ENCODE measurements around the gene ESAM.
"Not testable (repeated sequence)": the region's sequence is repeated elsewhere in the genome, so short reads cannot be mapped to it uniquely, and the experiment has no call there.

The ESAM gene

DNA sequence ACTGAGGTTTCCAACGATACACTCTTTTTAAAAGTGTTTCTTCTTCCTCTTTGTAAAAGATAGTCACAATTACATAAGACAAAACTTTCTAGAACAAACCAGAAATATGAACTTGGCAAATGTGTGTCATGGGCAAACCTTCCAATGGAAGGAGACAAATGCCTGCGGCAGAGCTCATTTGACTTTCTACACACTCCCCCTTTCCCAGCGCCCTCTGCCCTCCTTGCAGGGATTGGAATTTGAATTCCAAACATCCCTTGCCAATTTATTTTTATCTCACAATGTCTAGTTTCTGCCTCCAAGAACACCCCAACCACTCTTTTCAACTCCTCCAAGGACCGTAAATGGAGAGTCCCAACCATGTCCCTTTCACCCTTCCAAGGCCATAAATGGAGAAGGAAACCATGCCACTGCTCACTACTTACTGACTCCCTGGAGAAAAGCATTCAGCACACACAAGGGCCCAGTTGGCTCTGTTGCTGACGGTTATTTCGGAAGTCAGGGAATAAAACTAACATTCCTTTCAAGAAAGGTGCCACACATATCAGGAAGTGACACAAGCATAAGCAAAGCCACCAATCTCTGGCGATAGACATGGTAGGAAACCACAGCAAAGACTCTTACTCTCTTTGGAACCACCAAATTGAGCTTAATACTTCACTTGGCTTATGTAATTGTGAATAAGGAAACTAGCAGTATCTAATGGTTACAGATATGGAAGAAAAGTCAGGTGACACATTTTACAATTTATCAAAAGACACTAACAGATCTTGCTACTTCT is 15.0 kb upstream of the ESAM start:
- H3K36me3 ChIP-seq (replicated peaks; ENCODE audit: insufficient read depth, low read length), result no peaks in the 10 kb centered on the region
- H3K4me1 ChIP-seq (ENCODE audit: low read length), result no peaks in the 10 kb centered on the region
- no peaks in the 10 kb centered on the region for H3K9me3 ChIP-seq (replicated peaks; ENCODE audit: insufficient read depth, low read length)
- H3K79me2 ChIP-seq (ENCODE audit: low read length), result no peaks in the 10 kb centered on the region; the same call in 1 of the 2 replicates
- no peaks in the 10 kb centered on the region for H3K9me2 ChIP-seq (replicated peaks; ENCODE audit: insufficient read depth, low read length)
- H3F3A ChIP-seq (ENCODE audit: insufficient read depth, low read length), result no peaks in the 10 kb centered on the region; the same call in 1 of the 2 replicates
- H3K9ac ChIP-seq (ENCODE audit: low read length), result no peak overlapping the region
- no peak overlapping the region for H3K27ac ChIP-seq (ENCODE audit: low read length)
- no peaks in the 10 kb centered on the region for H4K20me1 ChIP-seq (ENCODE audit: insufficient read depth, low read length)
- no peaks in the 10 kb centered on the region for H3K27me3 ChIP-seq (replicated peaks; ENCODE audit: insufficient read depth, low read length)
- no peak overlapping the region for H2AFZ ChIP-seq (ENCODE audit: low read length)
- TF ChIP-seq EZH2phosphoT487 (IDR thresholded peaks at IDR 0.05; ENCODE audit: low read length), result no peak
- no peak for TF ChIP-seq EZH2 (optimal IDR thresholded peaks at IDR 0.05; ENCODE audit: low read depth, low read length)
- no peak for TF ChIP-seq CTCF (IDR thresholded peaks at IDR 0.05; ENCODE audit: low read length)
- no peak for DNase-seq
- no peak overlapping the region for H3K4me2 ChIP-seq (ENCODE audit: low read depth, low read length)
- no peak overlapping the region for H3K4me3 ChIP-seq (ENCODE audit: low read length)

GRCh38 chr11:124770959-124771358 is 8.9 kb upstream of the ESAM start:
- H3K27ac ChIP-seq (ENCODE audit: low read length); H3K9me3 ChIP-seq (replicated peaks; ENCODE audit: insufficient read depth, low read length); H3F3A ChIP-seq (ENCODE audit: insufficient read depth, low read length); H3K79me2 ChIP-seq (ENCODE audit: low read length); H3K4me1 ChIP-seq (ENCODE audit: low read length); H3K4me2 ChIP-seq (ENCODE audit: low read depth, low read length); DNase-seq; H3K9me2 ChIP-seq (replicated peaks; ENCODE audit: insufficient read depth, low read length); H3K4me3 ChIP-seq (ENCODE audit: low read length); H3K9ac ChIP-seq (ENCODE audit: low read length); H3K36me3 ChIP-seq (replicated peaks; ENCODE audit: insufficient read depth, low read length); H4K20me1 ChIP-seq (ENCODE audit: insufficient read depth, low read length); H3K27me3 ChIP-seq (replicated peaks; ENCODE audit: insufficient read depth, low read length); H2AFZ ChIP-seq (ENCODE audit: low read length): not testable (repeated sequence)

DNA sequence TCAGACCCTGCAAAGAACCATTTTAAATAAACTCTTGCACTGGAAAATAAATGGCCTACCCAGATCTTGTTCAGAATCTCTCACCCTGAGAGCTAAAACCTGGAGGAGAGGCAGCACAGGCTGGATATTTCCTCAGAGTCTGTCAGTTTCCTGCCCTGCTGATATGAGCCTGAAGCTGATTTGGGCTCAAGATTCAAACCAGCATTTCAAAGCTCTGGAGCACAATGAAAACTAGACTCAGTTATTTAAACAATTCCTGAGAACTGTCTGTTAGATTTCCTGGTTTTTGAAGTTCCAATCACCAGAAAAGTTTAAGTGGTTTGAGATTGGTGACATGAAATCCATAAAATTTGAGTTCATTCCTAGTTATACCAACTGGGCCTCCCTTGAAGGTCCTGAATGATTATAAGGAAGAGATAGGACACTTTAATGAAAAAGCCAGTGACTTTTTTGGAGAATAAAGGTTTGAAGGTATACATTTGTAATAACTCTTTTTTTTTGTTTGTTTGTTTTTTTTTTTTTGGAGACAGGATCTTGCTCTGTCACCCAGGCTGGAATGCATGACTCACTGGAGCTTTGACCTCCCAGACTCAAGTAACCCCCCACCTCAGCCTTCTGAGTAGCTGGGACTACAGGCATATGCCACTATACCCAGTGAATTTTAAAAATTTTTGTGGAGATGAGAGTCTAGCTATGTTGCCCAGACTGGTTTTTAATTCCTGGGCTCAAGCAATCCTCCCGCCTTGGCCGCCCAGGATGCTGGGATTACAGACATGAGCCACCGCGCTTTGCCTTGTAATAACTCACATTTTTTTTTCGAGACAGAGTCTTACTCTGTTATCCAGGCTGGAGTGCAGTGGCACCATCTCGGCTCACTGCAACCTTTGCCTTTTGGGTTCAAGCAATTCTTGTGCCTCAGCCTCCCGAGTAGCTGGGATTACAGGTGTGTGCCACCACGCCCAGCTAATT is 8.0 kb upstream of the ESAM start:
- Histone ChIP-seq H3K79me2 (ENCODE audit: low read length) (no peaks in the 10 kb centered on the region; the same call in 1 of the 2 replicates), H3K4me3 (ENCODE audit: low read length) (no peak overlapping the region), H4K20me1 (ENCODE audit: insufficient read depth, low read length) (no peaks in the 10 kb centered on the region), H3K9me2 (replicated peaks; ENCODE audit: insufficient read depth, low read length) (no peaks in the 10 kb centered on the region), H3F3A (ENCODE audit: insufficient read depth, low read length) (no peaks in the 10 kb centered on the region), H3K4me2 (ENCODE audit: low read depth, low read length) (no peak overlapping the region), H3K9ac (ENCODE audit: low read length) (no peak overlapping the region), H3K27ac (ENCODE audit: low read length) (no peak overlapping the region), H2AFZ (ENCODE audit: low read length) (no peak overlapping the region), H3K27me3 (replicated peaks; ENCODE audit: insufficient read depth, low read length) (no peaks in the 10 kb centered on the region), H3K4me1 (ENCODE audit: low read length) (peaks cover 3% of the 10 kb centered on the region), H3K9me3 (replicated peaks; ENCODE audit: insufficient read depth, low read length) (no peaks in the 10 kb centered on the region), H3K36me3 (replicated peaks; ENCODE audit: insufficient read depth, low read length) (no peaks in the 10 kb centered on the region)
- DNase-seq, result no peak
- no peak for TF ChIP-seq CTCF (IDR thresholded peaks at IDR 0.05; ENCODE audit: low read length)
- no peak for TF ChIP-seq EZH2phosphoT487 (IDR thresholded peaks at IDR 0.05; ENCODE audit: low read length)
- no peak for TF ChIP-seq EZH2 (optimal IDR thresholded peaks at IDR 0.05; ENCODE audit: low read depth, low read length)

Measured in MM.1S (cell line).